Breast epithelium (tissue), 4 donors: ENCODE results near the gene RIOK1. TPM values are rescaled to one million over a fixed set of nuclear protein-coding genes. Genes with fewer than 3 reads are reported as not detected.
"Not testable (repeated sequence)": the region's sequence is repeated elsewhere in the genome, so short reads cannot be mapped to it uniquely, and the experiment has no call there.

ENCODE experiments used
- DNase-seq, 2 donors: peaks; one replicate each; pipeline ENCODE4 v3.0.0-alpha.2; 2019; ENCODE audit warnings: low spot score in 2 of 2
- H3K27ac ChIP-seq, 2 donors: fragments of 200-600 bp; sonication (generic) in 1 of 2; one replicate each; pipeline ENCODE4 v1.5.1; 2016 to 2019; ENCODE audit warnings: mild to moderate bottlenecking in 1 of 2
- H3K27me3 ChIP-seq, 2 donors: fragments of 200-600 bp; sonication (generic) in 1 of 2; one replicate each; pipeline versions ENCODE4 v1.5.1 to v1.6.0; 2017 to 2019; ENCODE audit warnings: control low read depth in 1 of 2, mild to moderate bottlenecking in 1 of 2
- H3K36me3 ChIP-seq: fragments of 200-600 bp; one replicate; pipeline ENCODE4 v1.5.1; 2019
- H3K4me1 ChIP-seq, 2 donors: fragments of 200-600 bp; sonication (generic); one replicate each; pipeline ENCODE4 v1.5.1; 2016 to 2019; ENCODE audit warnings: control low read depth in 1 of 2
- H3K4me3 ChIP-seq, 3 donors: fragments of 200-600 bp; sonication (generic); 1 replicate in 2 of 3; 2 replicates in 1 of 3; pipeline ENCODE4 v1.5.1; 2016 to 2019; ENCODE audit warnings: mild to moderate bottlenecking in 3 of 3, moderate library complexity in 2 of 3
- H3K9me3 ChIP-seq, 2 donors: fragments of 200-600 bp; sonication (generic) in 1 of 2; one replicate each; pipeline ENCODE4 v1.5.1; 2016 to 2019; ENCODE audit warnings: control low read depth in 1 of 2
- CTCF ChIP-seq, 3 donors: fragments of 450-650 bp; IDR thresholded peaks; one replicate each; pipeline ENCODE4 v1.5.1; 2016 to 2017; ENCODE audit warnings: antibody characterized with exemption in 3 of 3, mild to moderate bottlenecking in 3 of 3, moderate library complexity in 3 of 3
- POLR2A ChIP-seq: fragments of 450-650 bp; IDR thresholded peaks from one replicate; pipeline ENCODE4 v1.6.1; 2016; ENCODE audit warnings: antibody characterized with exemption, mild to moderate bottlenecking, moderate library complexity
- POLR2AphosphoS5 ChIP-seq, 3 donors: sonication (generic); formaldehyde crosslinking; IDR thresholded peaks; one replicate each; pipeline ENCODE4 v1.6.1; 2017; ENCODE audit warnings: antibody characterized with exemption in 3 of 3
- intact Hi-C: fragments of 100-400 bp; cut with DNase I; formaldehyde crosslinking; loops from one replicate; pipeline ENCODE4 v1.15.1; 2023; ENCODE audit warnings: low total_unique reads
- total RNA-seq, 3 donors: library from RNA; depleted of rRNA; stranded (reverse); fragments of >200 nt; gene quantifications; one replicate each; pipeline ENCODE4 v1.1.0, GENCODE V29; 2016

RIOK1 gene
- total RNA-seq: 10 to 100 TPM; 15.8 to 38.6 (median 26.9) TPM

GRCh38 chr6:7389451-7390225, at the start of gene RIOK1, which contains the start of gene CAGE1:
RIOK1 (plus strand) TSS chr6:7389808; CDS start chr6:7390003, 195 bp downstream.
CAGE1 (minus strand) TSS chr6:7389742; CDS start chr6:7387173, 2,569 bp downstream.
- intact Hi-C loops: no loop called here

GRCh38 chr6:7341271-7341670, 48.3 kb upstream of the RIOK1 start:
- Histone ChIP-seq H3K27me3 (no peaks in the 10 kb centered on the region), H3K4me3 (no peak overlapping the region), H3K4me1 (no peaks in the 10 kb centered on the region), H3K36me3 (no peaks in the 10 kb centered on the region), H3K27ac (no peak overlapping the region), H3K9me3 (no peaks in the 10 kb centered on the region)
- no peak for DNase-seq
- intact Hi-C loops: no loop called here
- TF ChIP-seq POLR2A: no peak
- TF ChIP-seq CTCF (IDR thresholded peaks at IDR 0.05): no peak
- no peak for TF ChIP-seq POLR2AphosphoS5 (IDR thresholded peaks at IDR 0.05)

More at GRCh38 chr6:7389451-7390225, at the start of gene RIOK1, which contains the start of gene CAGE1:
- peak; percentile 65 to 76 (median 70) for TF ChIP-seq POLR2AphosphoS5 (IDR thresholded peaks at IDR 0.05)
- TF ChIP-seq CTCF (IDR thresholded peaks at IDR 0.05): peak in 1 of 3 donors; percentile 18
- peak; percentile 57 for TF ChIP-seq POLR2A
- Histone ChIP-seq H3K4me3 (peak within 1 kb of the TSS; percentile 69 to 95 (median 73)), H3K36me3 (no peaks in the 10 kb centered on the region), H3K27me3 (no peaks in the 10 kb centered on the region), H3K4me1 (peaks cover 0 to 13% of the 10 kb centered on the region in 2 donors), H3K9me3 (no peaks in the 10 kb centered on the region), H3K27ac (peak within 1 kb of the TSS; percentile 91 to 94)
- peak; percentile 92 to 94 for DNase-seq

GRCh38 chr6:7341989-7342742, 47.4 kb upstream of the RIOK1 start:
- DNase-seq: no peak
- intact Hi-C loops: no loop called here
- TF ChIP-seq CTCF (IDR thresholded peaks at IDR 0.05) (no peak), POLR2A (no peak), POLR2AphosphoS5 (IDR thresholded peaks at IDR 0.05) (no peak)
- H3K4me3 ChIP-seq: no peak overlapping the region
- no peaks in the 10 kb centered on the region for H3K36me3 ChIP-seq
- H3K4me1 ChIP-seq: no peaks in the 10 kb centered on the region
- no peak overlapping the region for H3K27ac ChIP-seq
- no peaks in the 10 kb centered on the region for H3K27me3 ChIP-seq
- H3K9me3 ChIP-seq: no peaks in the 10 kb centered on the region

GRCh38 chr6:7343546-7344475, 45.8 kb upstream of the RIOK1 start:
- no peak overlapping the region for H3K27ac ChIP-seq
- no peaks in the 10 kb centered on the region for H3K27me3 ChIP-seq
- H3K4me1 ChIP-seq: no peaks in the 10 kb centered on the region
- no peak for DNase-seq
- TF ChIP-seq POLR2AphosphoS5 (IDR thresholded peaks at IDR 0.05) (no peak), POLR2A (no peak), CTCF (IDR thresholded peaks at IDR 0.05) (no peak)
- intact Hi-C loops: no loop called here
- H3K36me3 ChIP-seq: no peaks in the 10 kb centered on the region
- H3K4me3 ChIP-seq: no peak overlapping the region
- H3K9me3 ChIP-seq: no peaks in the 10 kb centered on the region

GRCh38 chr6:7344773-7345450, 44.7 kb upstream of the RIOK1 start:
- H3K9me3 ChIP-seq, H3K4me3 ChIP-seq, H3K27ac ChIP-seq, H3K4me1 ChIP-seq, DNase-seq, intact Hi-C loops, H3K27me3 ChIP-seq, H3K36me3 ChIP-seq: not testable (repeated sequence)

GRCh38 chr6:7347551-7347997, 42.0 kb upstream of the RIOK1 start:
- intact Hi-C loops, H3K27ac ChIP-seq, H3K36me3 ChIP-seq, DNase-seq, H3K9me3 ChIP-seq, H3K4me3 ChIP-seq, H3K4me1 ChIP-seq, H3K27me3 ChIP-seq: not testable (repeated sequence)

GRCh38 chr6:7350591-7350990, 39.0 kb upstream of the RIOK1 start:
- intact Hi-C loops, H3K27ac ChIP-seq, H3K4me1 ChIP-seq, DNase-seq, H3K4me3 ChIP-seq, H3K9me3 ChIP-seq, H3K36me3 ChIP-seq, H3K27me3 ChIP-seq: not testable (repeated sequence)
